Skeletal muscle tissue (tissue), 4 donors: ENCODE measurements around the gene MTR. TPM values are rescaled to one million over a fixed set of nuclear protein-coding genes. Genes with fewer than 3 reads are reported as not detected.

Source experiments
- H3K27ac ChIP-seq: one replicate; pipeline ENCODE4 v1.7.0; 2013; ENCODE audit warnings: mild to moderate bottlenecking, low read depth, low read length, inconsistent platforms
- H3K27me3 ChIP-seq, 3 donors: one replicate each; pipeline ENCODE4 v1.7.0; 2013; ENCODE audit warnings: low read length in 3 of 3; ENCODE audit not compliant: control insufficient read depth in 3 of 3, insufficient read depth in 3 of 3
- H3K36me3 ChIP-seq, 3 donors: one replicate each; pipeline ENCODE4 v1.7.0; 2013; ENCODE audit warnings: low read length in 3 of 3; ENCODE audit not compliant: control insufficient read depth in 3 of 3, insufficient read depth in 3 of 3
- H3K4me1 ChIP-seq, 3 donors: one replicate each; pipeline ENCODE4 v1.7.0; 2013; ENCODE audit warnings: low read length in 3 of 3, mild to moderate bottlenecking in 3 of 3; ENCODE audit not compliant: control insufficient read depth in 3 of 3, insufficient read depth in 3 of 3
- H3K4me3 ChIP-seq, 3 donors: one replicate each; pipeline ENCODE4 v1.7.0; 2013; ENCODE audit warnings: low read length in 3 of 3
- H3K9ac ChIP-seq, 3 donors: one replicate each; pipeline ENCODE4 v1.7.0; 2013; ENCODE audit warnings: low read length in 3 of 3, mild to moderate bottlenecking in 3 of 3, moderate library complexity in 2 of 3, low read depth in 1 of 3
- H3K9me3 ChIP-seq, 3 donors: one replicate each; pipeline ENCODE4 v1.7.0; 2013; ENCODE audit warnings: low read length in 3 of 3; ENCODE audit not compliant: control insufficient read depth in 3 of 3
- total RNA-seq: library from RNA; depleted of rRNA; stranded (reverse); fragments of >200 nt; gene quantifications from one replicate; pipeline ENCODE4 v1.2.3, GENCODE V29; 2014
- donor health status: Osteomylitis.

MTR gene
- total RNA-seq, result 23.5 TPM

GRCh38 chr1:236795035-236795756, at the start of gene MTR:
Gene MTR (plus strand): TSS chr1:236795292. CDS start chr1:236795704, 412 bp downstream.
- Histone ChIP-seq H3K9ac (peak within 1 kb of the TSS; percentile 88 to 96 (median 95)), H3K36me3 (no peaks in the 10 kb centered on the region), H3K4me1 (peaks cover 7 to 27% (median 26%) of the 10 kb centered on the region in 3 donors), H3K27ac (peak within 1 kb of the TSS; percentile 96), H3K4me3 (peak within 1 kb of the TSS; percentile 94 to 98 (median 96)), H3K27me3 (no peaks in the 10 kb centered on the region), H3K9me3 (no peaks in the 10 kb centered on the region)

GRCh38 chr1:236746785-236747184, 48.3 kb upstream of the MTR start:
- H3K4me3 ChIP-seq, result no peak overlapping the region
- H3K4me1 ChIP-seq, result peaks cover 0 to 12% (median 4%) of the 10 kb centered on the region in 3 donors
- H3K27me3 ChIP-seq, result no peaks in the 10 kb centered on the region
- no peaks in the 10 kb centered on the region for H3K9me3 ChIP-seq
- no peak overlapping the region for H3K27ac ChIP-seq
- no peak overlapping the region for H3K9ac ChIP-seq
- peaks cover 79 to 87% (median 79%) of the 10 kb centered on the region in 3 donors for H3K36me3 ChIP-seq

GRCh38 chr1:236747311-236747985, 47.6 kb upstream of the MTR start:
- H3K27ac ChIP-seq, result no peak overlapping the region
- no peak overlapping the region for H3K9ac ChIP-seq
- no peaks in the 10 kb centered on the region for H3K9me3 ChIP-seq
- no peak overlapping the region for H3K4me3 ChIP-seq
- H3K27me3 ChIP-seq, result no peaks in the 10 kb centered on the region
- H3K4me1 ChIP-seq, result peaks cover 0 to 10% (median 4%) of the 10 kb centered on the region in 3 donors
- H3K36me3 ChIP-seq, result peaks cover 72 to 86% (median 77%) of the 10 kb centered on the region in 3 donors

- no peaks in the 10 kb centered on the region for H3K9me3 ChIP-seq
- no peak overlapping the region for H3K27ac ChIP-seq
- H3K9ac ChIP-seq, result no peak overlapping the region
- no peak overlapping the region for H3K4me3 ChIP-seq
- H3K27me3 ChIP-seq, result no peaks in the 10 kb centered on the region
- peaks cover 67 to 80% (median 75%) of the 10 kb centered on the region in 3 donors for H3K36me3 ChIP-seq
- peaks cover 0 to 5% (median 4%) of the 10 kb centered on the region in 3 donors for H3K4me1 ChIP-seq
Observed at GRCh38 chr1:236748268-236748870, 46.7 kb upstream of the MTR start.

- Histone ChIP-seq H3K4me1 (peaks cover 0 to 3% (median 0%) of the 10 kb centered on the region in 3 donors), H3K9me3 (no peaks in the 10 kb centered on the region), H3K4me3 (no peak overlapping the region), H3K36me3 (peaks cover 69 to 81% (median 77%) of the 10 kb centered on the region in 3 donors), H3K9ac (no peak overlapping the region), H3K27me3 (no peaks in the 10 kb centered on the region), H3K27ac (no peak overlapping the region)
Observed at GRCh38 chr1:236750928-236751327, 44.2 kb upstream of the MTR start.

GRCh38 chr1:236751385-236751784, 43.7 kb upstream of the MTR start:
- Histone ChIP-seq H3K9ac (no peak overlapping the region), H3K4me1 (peaks cover 0 to 3% (median 0%) of the 10 kb centered on the region in 3 donors), H3K36me3 (peaks cover 67 to 81% (median 77%) of the 10 kb centered on the region in 3 donors), H3K9me3 (no peaks in the 10 kb centered on the region), H3K27ac (no peak overlapping the region), H3K4me3 (no peak overlapping the region), H3K27me3 (no peaks in the 10 kb centered on the region)

- Histone ChIP-seq H3K9ac (no peak overlapping the region), H3K27me3 (no peaks in the 10 kb centered on the region), H3K9me3 (no peaks in the 10 kb centered on the region), H3K4me1 (peaks cover 0 to 3% (median 0%) of the 10 kb centered on the region in 3 donors), H3K27ac (no peak overlapping the region), H3K36me3 (peaks cover 62 to 76% (median 74%) of the 10 kb centered on the region in 3 donors), H3K4me3 (no peak overlapping the region)
Observed at GRCh38 chr1:236751935-236752334, 43.2 kb upstream of the MTR start.

GRCh38 chr1:236753516-236753915, 41.6 kb upstream of the MTR start:
- Histone ChIP-seq H3K36me3 (peaks cover 57 to 74% (median 65%) of the 10 kb centered on the region in 3 donors), H3K9me3 (no peaks in the 10 kb centered on the region), H3K9ac (no peak overlapping the region), H3K27me3 (no peaks in the 10 kb centered on the region), H3K4me3 (no peak overlapping the region), H3K27ac (peak overlapping the region; percentile 2), H3K4me1 (peaks cover 0 to 3% (median 0%) of the 10 kb centered on the region in 3 donors)

GRCh38 chr1:236753964-236754363, 41.1 kb upstream of the MTR start:
- H3K9me3 ChIP-seq, result no peaks in the 10 kb centered on the region
- H3K4me1 ChIP-seq, result peaks cover 0 to 3% (median 0%) of the 10 kb centered on the region in 3 donors
- no peak overlapping the region for H3K4me3 ChIP-seq
- H3K27ac ChIP-seq, result peak overlapping the region; percentile 2
- no peaks in the 10 kb centered on the region for H3K27me3 ChIP-seq
- no peak overlapping the region for H3K9ac ChIP-seq
- peaks cover 57 to 74% (median 64%) of the 10 kb centered on the region in 3 donors for H3K36me3 ChIP-seq
